GM13977 (cell line): ENCODE results near the gene PI16.

Source experiments
- DNase-seq: peaks from one replicate; pipeline ENCODE4 v3.0.0; 2012; ENCODE audit warnings: low spot score
- CTCF ChIP-seq: IDR thresholded peaks from 2 replicates; pipeline ENCODE4 v1.5.1; 2012; ENCODE audit warnings: mild to moderate bottlenecking, control low read depth; ENCODE audit not compliant: insufficient read depth; ENCODE audit errors: extremely low read depth, missing control alignments
- in situ Hi-C: fragments of 300-500 bp; cut with MboI; formaldehyde crosslinking; loops from one replicate; pipeline ENCODE4 v1.12.0; 2022; ENCODE audit warnings: low sequenced_read_pairs, low pct_unique_long_range_greater_than_20kb, mixed read lengths, inconsistent platforms; ENCODE audit not compliant: unreplicated experiment

Gene PI16

GRCh38 chr6:37006793-37007339, 52.3 kb downstream of the PI16 start:
- DNase-seq: no peak
- no peak for TF ChIP-seq CTCF
- in situ Hi-C loops: no loop called here

- no peak for TF ChIP-seq CTCF
- DNase-seq: peak; percentile 55
- in situ Hi-C loops: no loop called here
These were observed 53.0 kb downstream of the PI16 start for GRCh38 chr6:37007340-37008043.

- in situ Hi-C loops: no loop called here
- DNase-seq: no peak
- no peak for TF ChIP-seq CTCF
These were observed 54.2 kb downstream of the PI16 start for GRCh38 chr6:37008484-37009465.

- in situ Hi-C loops: loop anchor here (10.0 kb wide), 1 partner anchor 236 kb away; no protein-coding TSS in a partner anchor
- no peak for TF ChIP-seq CTCF
- no peak for DNase-seq
These were observed 55.9 kb downstream of the PI16 start for GRCh38 chr6:37010402-37010892.

- TF ChIP-seq CTCF: no peak
- DNase-seq: no peak
- in situ Hi-C loops: loop anchor here (10.0 kb wide), 1 partner anchor 237 kb away; no protein-coding TSS in a partner anchor
These were observed 57.3 kb downstream of the PI16 start for GRCh38 chr6:37011656-37012378.
